ENCODE data around the gene C10orf90.

GRCh38 chr10:126476246-126476645 is 194.2 kb downstream of the C10orf90 start:
- peak; percentile 14 for TF ChIP-seq CTCF (IDR thresholded peaks at IDR 0.05)
- TF ChIP-seq EZH2 (IDR thresholded peaks at IDR 0.05) = no peak
- TF ChIP-seq EZH2phosphoT487 (IDR thresholded peaks at IDR 0.05) = no peak

Data from neural progenitor cell (in vitro differentiated cells).